Panc1 (cell line): ENCODE measurements around the gene ZNF30.

Source experiments
- POLR2AphosphoS5 ChIP-seq: IDR thresholded peaks from 2 replicates; pipeline ENCODE4 v1.6.1; 2012; ENCODE audit warnings: mild to moderate bottlenecking, low read depth, low read length, moderate library complexity
- SIN3A ChIP-seq: IDR thresholded peaks from 2 replicates; pipeline ENCODE4 v1.6.1; 2012; ENCODE audit warnings: low read depth, mild to moderate bottlenecking, low read length, moderate library complexity, borderline replicate concordance; ENCODE audit not compliant: insufficient read depth
- TCF7L2 ChIP-seq: IDR thresholded peaks from 2 replicates; pipeline ENCODE4 v1.6.1; 2011; ENCODE audit warnings: mild to moderate bottlenecking, low read depth, low read length, inconsistent platforms
- TF ChIP-seq, protein P1 (sequence below), 2 experiments: IDR thresholded peaks; 2 replicates each; pipeline ENCODE4 v1.6.1; 2011 to 2012; ENCODE audit warnings: low read depth in 2 of 2, control low read depth in 1 of 2, low read length in 1 of 2, mild to moderate bottlenecking in 1 of 2, moderate library complexity in 1 of 2; ENCODE audit not compliant: insufficient read depth in 1 of 2
- TF ChIP-seq, protein P2 (sequence below): fragments of 450-650 bp; IDR thresholded peaks from 2 replicates; pipeline ENCODE4 v1.5.1; 2017; ENCODE audit warnings: mild to moderate bottlenecking

DNA sequence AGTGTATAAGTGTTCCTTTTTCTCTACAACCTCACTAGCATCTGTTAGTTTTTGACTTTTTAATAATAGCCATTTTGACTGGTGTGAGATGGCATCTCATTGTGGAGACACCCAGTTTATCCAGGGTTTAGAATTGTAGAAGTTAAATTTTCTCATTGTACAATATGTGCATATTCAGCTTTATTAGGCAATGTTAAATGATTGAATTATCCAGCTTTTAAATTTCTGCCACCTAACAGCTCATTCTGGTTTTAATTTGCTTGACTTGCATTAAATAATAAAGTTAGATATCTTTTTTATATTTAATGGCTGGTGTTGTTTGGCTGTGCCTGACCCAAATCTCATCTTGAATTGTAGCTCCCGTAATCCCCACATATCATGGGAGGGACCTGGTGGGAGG lies 46.7 kb upstream of the ZNF30 start:
- TF ChIP-seq, protein P1, sequence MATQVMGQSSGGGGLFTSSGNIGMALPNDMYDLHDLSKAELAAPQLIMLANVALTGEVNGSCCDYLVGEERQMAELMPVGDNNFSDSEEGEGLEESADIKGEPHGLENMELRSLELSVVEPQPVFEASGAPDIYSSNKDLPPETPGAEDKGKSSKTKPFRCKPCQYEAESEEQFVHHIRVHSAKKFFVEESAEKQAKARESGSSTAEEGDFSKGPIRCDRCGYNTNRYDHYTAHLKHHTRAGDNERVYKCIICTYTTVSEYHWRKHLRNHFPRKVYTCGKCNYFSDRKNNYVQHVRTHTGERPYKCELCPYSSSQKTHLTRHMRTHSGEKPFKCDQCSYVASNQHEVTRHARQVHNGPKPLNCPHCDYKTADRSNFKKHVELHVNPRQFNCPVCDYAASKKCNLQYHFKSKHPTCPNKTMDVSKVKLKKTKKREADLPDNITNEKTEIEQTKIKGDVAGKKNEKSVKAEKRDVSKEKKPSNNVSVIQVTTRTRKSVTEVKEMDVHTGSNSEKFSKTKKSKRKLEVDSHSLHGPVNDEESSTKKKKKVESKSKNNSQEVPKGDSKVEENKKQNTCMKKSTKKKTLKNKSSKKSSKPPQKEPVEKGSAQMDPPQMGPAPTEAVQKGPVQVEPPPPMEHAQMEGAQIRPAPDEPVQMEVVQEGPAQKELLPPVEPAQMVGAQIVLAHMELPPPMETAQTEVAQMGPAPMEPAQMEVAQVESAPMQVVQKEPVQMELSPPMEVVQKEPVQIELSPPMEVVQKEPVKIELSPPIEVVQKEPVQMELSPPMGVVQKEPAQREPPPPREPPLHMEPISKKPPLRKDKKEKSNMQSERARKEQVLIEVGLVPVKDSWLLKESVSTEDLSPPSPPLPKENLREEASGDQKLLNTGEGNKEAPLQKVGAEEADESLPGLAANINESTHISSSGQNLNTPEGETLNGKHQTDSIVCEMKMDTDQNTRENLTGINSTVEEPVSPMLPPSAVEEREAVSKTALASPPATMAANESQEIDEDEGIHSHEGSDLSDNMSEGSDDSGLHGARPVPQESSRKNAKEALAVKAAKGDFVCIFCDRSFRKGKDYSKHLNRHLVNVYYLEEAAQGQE (IDR thresholded peaks at IDR 0.05; ENCODE audit: insufficient read depth in 1 of 2, low read depth in 2 of 2, low read length in 1 of 2), result no peak
- TF ChIP-seq, protein P2, sequence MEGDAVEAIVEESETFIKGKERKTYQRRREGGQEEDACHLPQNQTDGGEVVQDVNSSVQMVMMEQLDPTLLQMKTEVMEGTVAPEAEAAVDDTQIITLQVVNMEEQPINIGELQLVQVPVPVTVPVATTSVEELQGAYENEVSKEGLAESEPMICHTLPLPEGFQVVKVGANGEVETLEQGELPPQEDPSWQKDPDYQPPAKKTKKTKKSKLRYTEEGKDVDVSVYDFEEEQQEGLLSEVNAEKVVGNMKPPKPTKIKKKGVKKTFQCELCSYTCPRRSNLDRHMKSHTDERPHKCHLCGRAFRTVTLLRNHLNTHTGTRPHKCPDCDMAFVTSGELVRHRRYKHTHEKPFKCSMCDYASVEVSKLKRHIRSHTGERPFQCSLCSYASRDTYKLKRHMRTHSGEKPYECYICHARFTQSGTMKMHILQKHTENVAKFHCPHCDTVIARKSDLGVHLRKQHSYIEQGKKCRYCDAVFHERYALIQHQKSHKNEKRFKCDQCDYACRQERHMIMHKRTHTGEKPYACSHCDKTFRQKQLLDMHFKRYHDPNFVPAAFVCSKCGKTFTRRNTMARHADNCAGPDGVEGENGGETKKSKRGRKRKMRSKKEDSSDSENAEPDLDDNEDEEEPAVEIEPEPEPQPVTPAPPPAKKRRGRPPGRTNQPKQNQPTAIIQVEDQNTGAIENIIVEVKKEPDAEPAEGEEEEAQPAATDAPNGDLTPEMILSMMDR, result no peak
- TF ChIP-seq POLR2AphosphoS5 (no peak), SIN3A (no peak), TCF7L2 (no peak)
